ENCODE results near the gene ADK. TPM values are rescaled to one million over a fixed set of nuclear protein-coding genes. Genes with fewer than 3 reads are reported as not detected.
"Not testable (repeated sequence)": the region's sequence is repeated elsewhere in the genome, so short reads cannot be mapped to it uniquely, and the experiment has no call there.

Gene ADK
- total RNA-seq, 1 experiment from 2014 or later, result 48.6 TPM

- H3K36me3 ChIP-seq, result 0 out of 2 replicates have a peak, but pooled peaks cover 2% of the 10 kb centered on the region
- no peaks in the 10 kb centered on the region for H3K27me3 ChIP-seq
- DNase-seq, result no peak
- no peak overlapping the region for H3K27ac ChIP-seq
- no peak overlapping the region for H3K4me3 ChIP-seq
- H3K4me1 ChIP-seq, result no peaks in the 10 kb centered on the region
- peaks cover 5% of the 10 kb centered on the region; the same call in 1 of the 2 replicates for H3K9me3 ChIP-seq (replicated peaks)
These were observed 359.6 kb downstream of the ADK start for GRCh38 chr10:74510594-74510993.

GRCh38 chr10:74511051-74511450 lies 360.0 kb downstream of the ADK start:
- Histone ChIP-seq H3K4me3 (no peak overlapping the region), H3K4me1 (no peaks in the 10 kb centered on the region), H3K36me3 (0 out of 2 replicates have a peak, but pooled peaks cover 2% of the 10 kb centered on the region), H3K27ac (no peak overlapping the region), H3K27me3 (no peaks in the 10 kb centered on the region), H3K9me3 (replicated peaks) (peaks cover 5% of the 10 kb centered on the region; the same call in 1 of the 2 replicates)
- DNase-seq, result no peak

GRCh38 chr10:74514322-74514721 lies 363.3 kb downstream of the ADK start:
- Histone ChIP-seq H3K27ac (no peak overlapping the region), H3K4me3 (no peak overlapping the region), H3K27me3 (no peaks in the 10 kb centered on the region), H3K4me1 (no peaks in the 10 kb centered on the region; the same call in 1 of the 2 replicates), H3K9me3 (replicated peaks) (peaks cover 5% of the 10 kb centered on the region; the same call in 1 of the 2 replicates), H3K36me3 (no peaks in the 10 kb centered on the region)
- no peak for DNase-seq

- Histone ChIP-seq H3K36me3 (no peaks in the 10 kb centered on the region), H3K27ac (no peak overlapping the region), H3K9me3 (replicated peaks) (peaks cover 4% of the 10 kb centered on the region; the same call in 1 of the 2 replicates), H3K27me3 (no peaks in the 10 kb centered on the region), H3K4me3 (no peak overlapping the region), H3K4me1 (no peaks in the 10 kb centered on the region; the same call in 1 of the 2 replicates)
- DNase-seq, result no peak
These were observed 367.0 kb downstream of the ADK start for GRCh38 chr10:74518061-74518460.

- no peak overlapping the region for H3K27ac ChIP-seq
- peaks cover 4% of the 10 kb centered on the region; the same call in 1 of the 2 replicates for H3K36me3 ChIP-seq
- no peak for DNase-seq
- no peaks in the 10 kb centered on the region; the same call in 1 of the 2 replicates for H3K4me1 ChIP-seq
- H3K4me3 ChIP-seq, result no peak overlapping the region
- H3K27me3 ChIP-seq, result no peaks in the 10 kb centered on the region
- no peaks in the 10 kb centered on the region for H3K9me3 ChIP-seq (replicated peaks)
These were observed 370.5 kb downstream of the ADK start for GRCh38 chr10:74521526-74521925.

- no peaks in the 10 kb centered on the region for H3K27me3 ChIP-seq
- DNase-seq, result no peak
- H3K4me3 ChIP-seq, result no peak overlapping the region
- H3K4me1 ChIP-seq, result no peaks in the 10 kb centered on the region; the same call in 1 of the 2 replicates
- no peaks in the 10 kb centered on the region for H3K9me3 ChIP-seq (replicated peaks)
- no peak overlapping the region for H3K27ac ChIP-seq
- peaks cover 4% of the 10 kb centered on the region; the same call in 1 of the 2 replicates for H3K36me3 ChIP-seq
These were observed 372.2 kb downstream of the ADK start for GRCh38 chr10:74523199-74523598.

GRCh38 chr10:74525885-74526284 lies 374.9 kb downstream of the ADK start:
- Histone ChIP-seq H3K27ac (no peak overlapping the region), H3K4me3 (no peak overlapping the region), H3K4me1 (no peaks in the 10 kb centered on the region), H3K36me3 (peaks cover 4% of the 10 kb centered on the region; the same call in 1 of the 2 replicates), H3K9me3 (replicated peaks) (no peaks in the 10 kb centered on the region), H3K27me3 (no peaks in the 10 kb centered on the region)
- no peak for DNase-seq

GRCh38 chr10:74527611-74528010 lies 376.6 kb downstream of the ADK start:
- not testable (repeated sequence) for H3K27me3 ChIP-seq

GRCh38 chr10:74529205-74529604 lies 378.2 kb downstream of the ADK start:
- H3K9me3 ChIP-seq (replicated peaks), result no peaks in the 10 kb centered on the region
- no peak overlapping the region for H3K27ac ChIP-seq
- H3K27me3 ChIP-seq, result no peaks in the 10 kb centered on the region
- H3K36me3 ChIP-seq, result peaks cover 4% of the 10 kb centered on the region; the same call in 1 of the 2 replicates
- DNase-seq, result no peak
- no peaks in the 10 kb centered on the region for H3K4me1 ChIP-seq
- H3K4me3 ChIP-seq, result no peak overlapping the region

More at GRCh38 chr10:74527611-74528010, 376.6 kb downstream of the ADK start:
- H3K9me3 ChIP-seq (replicated peaks); H3K36me3 ChIP-seq; DNase-seq; H3K4me3 ChIP-seq; H3K27ac ChIP-seq; H3K4me1 ChIP-seq: not testable (repeated sequence)

GRCh38 chr10:74530981-74531380 lies 380.0 kb downstream of the ADK start:
- peaks cover 4% of the 10 kb centered on the region; the same call in 1 of the 2 replicates for H3K36me3 ChIP-seq
- no peak overlapping the region for H3K4me3 ChIP-seq
- no peaks in the 10 kb centered on the region for H3K27me3 ChIP-seq
- no peaks in the 10 kb centered on the region for H3K9me3 ChIP-seq (replicated peaks)
- H3K4me1 ChIP-seq, result no peaks in the 10 kb centered on the region
- H3K27ac ChIP-seq, result no peak overlapping the region
- DNase-seq, result no peak

- no peak overlapping the region for H3K4me3 ChIP-seq
- no peaks in the 10 kb centered on the region for H3K36me3 ChIP-seq
These were observed 388.3 kb downstream of the ADK start for GRCh38 chr10:74539317-74539716.

GRCh38 chr10:74541375-74541774 lies 390.4 kb downstream of the ADK start:
- no peaks in the 10 kb centered on the region for H3K9me3 ChIP-seq (replicated peaks)
- no peak overlapping the region for H3K4me3 ChIP-seq
- H3K36me3 ChIP-seq, result no peaks in the 10 kb centered on the region
- no peak for DNase-seq
- no peaks in the 10 kb centered on the region for H3K27me3 ChIP-seq
- H3K27ac ChIP-seq, result no peak overlapping the region
- H3K4me1 ChIP-seq, result no peaks in the 10 kb centered on the region

More at GRCh38 chr10:74539317-74539716, 388.3 kb downstream of the ADK start:
- Histone ChIP-seq H3K9me3 (replicated peaks) (no peaks in the 10 kb centered on the region), H3K27me3 (no peaks in the 10 kb centered on the region), H3K4me1 (no peaks in the 10 kb centered on the region), H3K27ac (no peak overlapping the region)
- no peak for DNase-seq

- DNase-seq, result no peak
- Histone ChIP-seq H3K9me3 (replicated peaks) (no peaks in the 10 kb centered on the region), H3K36me3 (no peaks in the 10 kb centered on the region), H3K27me3 (no peaks in the 10 kb centered on the region), H3K4me3 (no peak overlapping the region), H3K27ac (no peak overlapping the region), H3K4me1 (no peaks in the 10 kb centered on the region)
These were observed 391.1 kb downstream of the ADK start for GRCh38 chr10:74542077-74542476.

GRCh38 chr10:74543276-74543675 lies 392.3 kb downstream of the ADK start:
- DNase-seq, result no peak

GRCh38 chr10:74544106-74544505 lies 393.1 kb downstream of the ADK start:
- no peak for DNase-seq
- H3K27ac ChIP-seq, result no peak overlapping the region
- no peak overlapping the region for H3K4me3 ChIP-seq
- no peaks in the 10 kb centered on the region for H3K9me3 ChIP-seq (replicated peaks)
- H3K27me3 ChIP-seq, result no peaks in the 10 kb centered on the region
- H3K4me1 ChIP-seq, result no peaks in the 10 kb centered on the region
- no peaks in the 10 kb centered on the region for H3K36me3 ChIP-seq

More at GRCh38 chr10:74543276-74543675, 392.3 kb downstream of the ADK start:
- Histone ChIP-seq H3K4me1 (no peaks in the 10 kb centered on the region), H3K4me3 (no peak overlapping the region), H3K36me3 (no peaks in the 10 kb centered on the region), H3K27ac (no peak overlapping the region), H3K27me3 (no peaks in the 10 kb centered on the region), H3K9me3 (replicated peaks) (no peaks in the 10 kb centered on the region)

- H3K27me3 ChIP-seq, result no peaks in the 10 kb centered on the region
- no peaks in the 10 kb centered on the region for H3K9me3 ChIP-seq (replicated peaks)
- H3K4me1 ChIP-seq, result no peaks in the 10 kb centered on the region
- H3K4me3 ChIP-seq, result no peak overlapping the region
- no peaks in the 10 kb centered on the region; the same call in 1 of the 2 replicates for H3K36me3 ChIP-seq
- H3K27ac ChIP-seq, result no peak overlapping the region
- DNase-seq, result no peak
These were observed 397.7 kb downstream of the ADK start for GRCh38 chr10:74548676-74549075.
